K562 (cell line): Measurements from ENCODE around the gene SAMD8. TPM values are rescaled to one million over a fixed set of nuclear protein-coding genes. Genes with fewer than 3 reads are reported as not detected.

Experiments used
- AFF4 ChIP-seq: sonication (generic); formaldehyde crosslinking; IDR thresholded peaks from 2 replicates; pipeline ENCODE4 v1.8.0; 2023; ENCODE audit warnings: mild to moderate bottlenecking, missing genetic modification reagents
- ARHGAP35 ChIP-seq: fragments of 450-650 bp; IDR thresholded peaks from 2 replicates; pipeline ENCODE4 v1.6.1; 2018; ENCODE audit not compliant: partially characterized antibody
- HNRNPL ChIP-seq: fragments of 200-400 bp; formaldehyde crosslinking; IDR thresholded peaks from 2 replicates; pipeline ENCODE4 v1.6.1; 2017; ENCODE audit warnings: low read depth, mild to moderate bottlenecking, low read length
- MCM5 ChIP-seq: fragments of 450-650 bp; IDR thresholded peaks from 2 replicates; pipeline ENCODE4 v1.6.1; 2016; ENCODE audit warnings: low read depth
- RBBP5 ChIP-seq: fragments of 200-600 bp; sonication (generic); IDR thresholded peaks from 2 replicates; pipeline ENCODE4 v1.6.1; 2012; ENCODE audit warnings: borderline replicate concordance, mild to moderate bottlenecking, low read length, control low read depth, inconsistent platforms; ENCODE audit not compliant: insufficient read depth, poor library complexity, severe bottlenecking
- RBM14 ChIP-seq: fragments of 200-400 bp; formaldehyde crosslinking; IDR thresholded peaks from 2 replicates; pipeline ENCODE4 v1.6.1; 2018; ENCODE audit warnings: low read depth, mild to moderate bottlenecking, low read length, moderate library complexity, borderline replicate concordance; ENCODE audit not compliant: insufficient read depth
- SIRT6 ChIP-seq: IDR thresholded peaks from one replicate; pipeline ENCODE4 v1.6.1; 2012; ENCODE audit warnings: low read depth, mild to moderate bottlenecking, control low read depth, inconsistent platforms, low read length, moderate library complexity
- ZNF318 ChIP-seq, 2 experiments: fragments of 450-650 bp; IDR thresholded peaks; 2 replicates each; pipeline ENCODE4 v1.6.1; 2016; ENCODE audit warnings: mild to moderate bottlenecking in 2 of 2, borderline replicate concordance in 1 of 2, low read depth in 1 of 2, moderate library complexity in 1 of 2
- ZNF444 ChIP-seq: fragments of 250-450 bp; sonication (Bioruptor Pico); IDR thresholded peaks from 2 replicates; pipeline ENCODE4 v1.4.0; 2020; ENCODE audit warnings: mild to moderate bottlenecking, moderate library complexity
- ZSCAN32 ChIP-seq: fragments of 450-650 bp; formaldehyde crosslinking; IDR thresholded peaks from 2 replicates; pipeline ENCODE4 v1.4.0; 2020; ENCODE audit warnings: mild to moderate bottlenecking, moderate library complexity
- polyA plus RNA-seq, 8 experiments: library from polyadenylated mRNA; depleted of rRNA in 4 of 8; stranded (reverse) in 5 of 8; unstranded in 3 of 8; fragments of >200 nt; fragmentation: Nextera tagmentation in 2 of 8; fragmentation: Illumina TruSeq in 1 of 8; extraction: Ambion mirVana in 2 of 8; extraction: Trizol in 1 of 8; gene quantifications; 2 replicates each; pipeline versions ENCODE4 v1.2.1 to v1.2.3, GENCODE V29; 2011 to 2014; ENCODE audit warnings: inconsistent platforms in 1 of 8, missing spikeins in 1 of 8
- total RNA-seq, 7 experiments: library from RNA; depleted of rRNA in 6 of 7; stranded (reverse); fragments of >200 nt in 6 of 7; fragmentation: Illumina TruSeq in 2 of 7; extraction: Trizol in 2 of 7; gene quantifications; 2 replicates each; pipeline versions ENCODE4 v1.2.1 to v1.2.3, GENCODE V29; 2011 to 2021; ENCODE audit warnings: low replicate concordance in 1 of 7
- TF ChIP-seq, protein P1 (sequence below): fragments of 450-650 bp; formaldehyde crosslinking; IDR thresholded peaks from 2 replicates; pipeline ENCODE4 v1.4.0; 2020; ENCODE audit warnings: mild to moderate bottlenecking, moderate library complexity

Gene SAMD8
- total and polyA plus RNA-seq, 9 of the 15 experiments (the other 6 are each of a cell fraction or from before 2014, with no cell fraction given): 2.7 to 16.1 (median 6.2) TPM

GRCh38 chr10:75211007-75211691 lies 99.7 kb downstream of the SAMD8 start (continued):
- 0 out of 2 replicates have a peak, but pooled peaks have one; percentile 83 for TF ChIP-seq RBM14
- TF ChIP-seq ZNF318 (IDR thresholded peaks at IDR 0.05; ENCODE audit: borderline replicate concordance in 1 of 2, low read depth in 1 of 2): no peak
- TF ChIP-seq MCM5: no peak
- TF ChIP-seq ZNF444 (CRISPR knock-in tag): no peak
- no peak for TF ChIP-seq ARHGAP35
- TF ChIP-seq HNRNPL: no peak
- no peak for TF ChIP-seq SIRT6
- TF ChIP-seq AFF4: peak; percentile 32; the same call in 1 of the 2 replicates
- TF ChIP-seq RBBP5: peak; percentile 95
- TF ChIP-seq, protein P1, sequence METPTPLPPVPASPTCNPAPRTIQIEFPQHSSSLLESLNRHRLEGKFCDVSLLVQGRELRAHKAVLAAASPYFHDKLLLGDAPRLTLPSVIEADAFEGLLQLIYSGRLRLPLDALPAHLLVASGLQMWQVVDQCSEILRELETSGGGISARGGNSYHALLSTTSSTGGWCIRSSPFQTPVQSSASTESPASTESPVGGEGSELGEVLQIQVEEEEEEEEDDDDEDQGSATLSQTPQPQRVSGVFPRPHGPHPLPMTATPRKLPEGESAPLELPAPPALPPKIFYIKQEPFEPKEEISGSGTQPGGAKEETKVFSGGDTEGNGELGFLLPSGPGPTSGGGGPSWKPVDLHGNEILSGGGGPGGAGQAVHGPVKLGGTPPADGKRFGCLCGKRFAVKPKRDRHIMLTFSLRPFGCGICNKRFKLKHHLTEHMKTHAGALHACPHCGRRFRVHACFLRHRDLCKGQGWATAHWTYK: no peak
- TF ChIP-seq ZSCAN32 (CRISPR knock-in tag): no peak
